GM23338 (cell line): ENCODE data around the gene MYO1E. TPM values are rescaled to one million over a fixed set of nuclear protein-coding genes. Genes with fewer than 3 reads are reported as not detected.
A peak's percentile ranks its signal among the peaks of the same experiment; 100 is the strongest.
"Not testable (repeated sequence)": the region's sequence is repeated elsewhere in the genome, so short reads cannot be mapped to it uniquely, and the experiment has no call there.

ENCODE experiments used
- ATAC-seq: fragments of 200-7000 bp; cut with Tn5 transposase; 3 replicates; pipeline ENCODE4 v1.9.1; 2020
- DNase-seq: peaks from one replicate; pipeline ENCODE4 v3.0.0-alpha.2; 2015; ENCODE audit warnings: low spot score
- H2AFZ ChIP-seq: fragments of 200-600 bp; sonication (generic); 2 replicates; pipeline ENCODE4 v1.8.0; 2016; ENCODE audit warnings: antibody characterized with exemption, mild to moderate bottlenecking, moderate library complexity
- H3F3A ChIP-seq: fragments of 200-600 bp; sonication (generic); replicated peaks from 2 replicates; pipeline ENCODE4 v1.8.0; 2017; ENCODE audit warnings: antibody characterized with exemption, mixed run types, low read depth
- H3K27ac ChIP-seq: fragments of 200-600 bp; sonication (generic); 2 replicates; pipeline ENCODE4 v1.6.1; 2016; ENCODE audit warnings: low read depth
- H3K27me3 ChIP-seq: fragments of 200-600 bp; sonication (generic); 2 replicates; pipeline ENCODE4 v1.8.0; 2016; ENCODE audit warnings: mild to moderate bottlenecking, mixed run types, moderate library complexity; ENCODE audit not compliant: insufficient read depth
- H3K36me3 ChIP-seq: fragments of 200-600 bp; sonication (generic); 2 replicates; pipeline ENCODE4 v1.8.0; 2016; ENCODE audit warnings: mild to moderate bottlenecking; ENCODE audit not compliant: insufficient read depth
- H3K4me1 ChIP-seq: fragments of 200-600 bp; sonication (generic); 2 replicates; pipeline ENCODE4 v1.8.0; 2016; ENCODE audit warnings: mild to moderate bottlenecking, moderate library complexity; ENCODE audit not compliant: insufficient read depth
- H3K4me2 ChIP-seq: fragments of 200-600 bp; sonication (generic); 2 replicates; pipeline ENCODE4 v1.7.1; 2017; ENCODE audit warnings: mixed run types
- H3K4me3 ChIP-seq: fragments of 200-600 bp; sonication (generic); 2 replicates; pipeline ENCODE4 v1.6.1; 2016; ENCODE audit warnings: mixed run types
- H3K79me2 ChIP-seq: fragments of 200-600 bp; sonication (generic); replicated peaks from 2 replicates; pipeline ENCODE4 v1.8.0; 2017; ENCODE audit warnings: mild to moderate bottlenecking; ENCODE audit not compliant: insufficient read depth
- H3K9me2 ChIP-seq: fragments of 200-600 bp; sonication (generic); 2 replicates; pipeline ENCODE4 v1.8.0; 2017; ENCODE audit not compliant: insufficient read depth
- H4K20me1 ChIP-seq: fragments of 200-600 bp; sonication (generic); replicated peaks from 2 replicates; pipeline ENCODE4 v1.8.0; 2017; ENCODE audit warnings: mild to moderate bottlenecking; ENCODE audit not compliant: insufficient read depth
- H3K27ac Mint-ChIP-seq: 2 replicates; pipeline ENCODE4 v1.8.0; 2020; ENCODE audit warnings: inconsistent platforms, mild to moderate bottlenecking, moderate library complexity, mixed read lengths
- H3K27me3 Mint-ChIP-seq: 3 replicates; pipeline ENCODE4 v1.8.0; 2022; ENCODE audit warnings: low read depth, mild to moderate bottlenecking, moderate library complexity, mixed read lengths, inconsistent platforms; ENCODE audit not compliant: insufficient read depth, poor library complexity
- H3K36me3 Mint-ChIP-seq: 3 replicates; pipeline ENCODE4 v1.8.0; 2021; ENCODE audit warnings: low read depth, mild to moderate bottlenecking, inconsistent platforms, moderate library complexity, mixed read lengths
- H3K4me1 Mint-ChIP-seq: 3 replicates; pipeline ENCODE4 v1.8.0; 2020; ENCODE audit warnings: mild to moderate bottlenecking, inconsistent platforms, mixed read lengths
- H3K4me3 Mint-ChIP-seq: 3 replicates; pipeline ENCODE4 v1.8.0; 2021; ENCODE audit warnings: moderate library complexity, mild to moderate bottlenecking, inconsistent platforms, mixed read lengths
- H3K9me3 Mint-ChIP-seq: 3 replicates; pipeline ENCODE4 v1.8.0; 2020; ENCODE audit warnings: moderate library complexity, mild to moderate bottlenecking, inconsistent platforms, mixed read lengths
- CREB1 ChIP-seq: fragments of 250-450 bp; sonication (Bioruptor Pico); IDR thresholded peaks from 2 replicates; pipeline ENCODE4 v1.5.0; 2020; ENCODE audit warnings: low read depth, mild to moderate bottlenecking, moderate library complexity
- CTCF ChIP-seq, 2 experiments: fragments of 200-600 bp in 1 of 2; sonication (generic) in 1 of 2; conservative IDR thresholded peaks; 2 replicates each; pipeline versions ENCODE4 v1.5.1 to v1.6.1; 2016 to 2017; ENCODE audit warnings: antibody characterized with exemption in 2 of 2, low read depth in 2 of 2, mild to moderate bottlenecking in 2 of 2, moderate library complexity in 1 of 2
- EZH2 ChIP-seq: fragments of 200-600 bp; sonication (generic); IDR thresholded peaks from one replicate; pipeline ENCODE4 v1.8.0; 2017; ENCODE audit warnings: antibody characterized with exemption, mild to moderate bottlenecking, low read depth; ENCODE audit not compliant: unreplicated experiment
- EZH2phosphoT487 ChIP-seq: fragments of 200-600 bp; sonication (generic); IDR thresholded peaks from one replicate; pipeline ENCODE4 v1.8.1; 2018; ENCODE audit warnings: antibody characterized with exemption; ENCODE audit not compliant: unreplicated experiment
- JUNB ChIP-seq: IDR thresholded peaks from one replicate; pipeline ENCODE4 v1.6.1; 2016; ENCODE audit warnings: antibody characterized with exemption; ENCODE audit not compliant: unreplicated experiment
- NANOG ChIP-seq: IDR thresholded peaks from 2 replicates; pipeline ENCODE4 v1.6.1; 2016; ENCODE audit warnings: antibody characterized with exemption, borderline replicate concordance
- POLR2AphosphoS5 ChIP-seq: IDR thresholded peaks from 2 replicates; pipeline ENCODE4 v1.6.1; 2016; ENCODE audit warnings: antibody characterized with exemption, low read depth
- STAT1 ChIP-seq: IDR thresholded peaks from one replicate; pipeline ENCODE4 v1.6.1; 2016; ENCODE audit warnings: antibody characterized with exemption; ENCODE audit not compliant: unreplicated experiment
- ZNF114 ChIP-seq: fragments of 250-450 bp; sonication (Bioruptor Pico); IDR thresholded peaks from 2 replicates; pipeline ENCODE4 v1.5.0; 2020; ENCODE audit warnings: mild to moderate bottlenecking, moderate library complexity
- ZNF331 ChIP-seq: fragments of 250-450 bp; sonication (Bioruptor Pico); IDR thresholded peaks from 2 replicates; pipeline ENCODE4 v1.5.0; 2020; ENCODE audit warnings: low read depth, mild to moderate bottlenecking, moderate library complexity
- polyA plus RNA-seq: library from polyadenylated mRNA; unstranded; fragments of >200 nt; fragmentation: Nextera tagmentation; extraction: Ambion mirVana; gene quantifications from 2 replicates; pipeline ENCODE4 v1.2.1, GENCODE V29; 2016
- total RNA-seq: library from RNA; depleted of rRNA; stranded (reverse); fragments of >200 nt; shearing (Covaris generic); gene quantifications from 2 replicates; pipeline ENCODE4 v1.2.3, GENCODE V29; 2014

The MYO1E gene
- total and polyA plus RNA-seq, 2 experiments from 2014 or later = 68.3 to 131 TPM

GRCh38 chr15:59144594-59144993 is 228.1 kb downstream of the MYO1E start:
- ATAC-seq = not testable (repeated sequence)

GRCh38 chr15:59143281-59143680 is 229.4 kb downstream of the MYO1E start:
- no peak for TF ChIP-seq STAT1
- TF ChIP-seq EZH2phosphoT487 = no peak
- TF ChIP-seq POLR2AphosphoS5 = no peak
- no peak for TF ChIP-seq ZNF331 (CRISPR knock-in tag)
- no peak for TF ChIP-seq CREB1 (CRISPR knock-in tag)
- Mint-ChIP-seq H3K4me3 (no peak overlapping the region), H3K36me3 (peaks cover 36% of the 10 kb centered on the region)

More at GRCh38 chr15:59144594-59144993, 228.1 kb downstream of the MYO1E start:
- not testable (repeated sequence) for H3K79me2 ChIP-seq, H3K4me3 ChIP-seq, H3K27me3 Mint-ChIP-seq, H3F3A ChIP-seq, H4K20me1 ChIP-seq, H3K4me2 ChIP-seq, H2AFZ ChIP-seq, H3K4me3 Mint-ChIP-seq, H3K27ac Mint-ChIP-seq, H3K9me2 ChIP-seq, H3K27me3 ChIP-seq, H3K9me3 Mint-ChIP-seq, H3K27ac ChIP-seq
- peak; percentile 48 to 60 for TF ChIP-seq CTCF (conservative IDR thresholded peaks at IDR 0.05; ENCODE audit: low read depth in 2 of 2)
- peaks cover 31% of the 10 kb centered on the region for H3K36me3 Mint-ChIP-seq
- peak; percentile 55 for DNase-seq
- H3K4me1 Mint-ChIP-seq = peaks cover 29% of the 10 kb centered on the region
- Histone ChIP-seq H3K4me1 (peaks cover 24% of the 10 kb centered on the region), H3K36me3 (peaks cover 10% of the 10 kb centered on the region; the same call in 1 of the 2 replicates)

GRCh38 chr15:59140422-59141226 is 232.0 kb downstream of the MYO1E start:
- Mint-ChIP-seq H3K4me1 (0 out of 3 replicates have a peak, but pooled peaks cover 6% of the 10 kb centered on the region), H3K9me3 (no peaks in the 10 kb centered on the region), H3K27ac (no peak overlapping the region; the same call in 1 of the 2 replicates), H3K36me3 (peaks cover 49% of the 10 kb centered on the region), H3K4me3 (no peak overlapping the region), H3K27me3 (peaks cover 4% of the 10 kb centered on the region)
- Histone ChIP-seq H3K9me2 (no peaks in the 10 kb centered on the region), H3K4me1 (no peaks in the 10 kb centered on the region), H3K36me3 (peaks cover 12% of the 10 kb centered on the region), H3K4me3 (no peak overlapping the region), H2AFZ (no peak overlapping the region), H3K79me2 (no peaks in the 10 kb centered on the region), H4K20me1 (no peaks in the 10 kb centered on the region), H3K27ac (peak overlapping the region; percentile 30; the same call in 1 of the 2 replicates), H3K4me2 (no peak overlapping the region), H3K27me3 (no peaks in the 10 kb centered on the region), H3F3A (no peaks in the 10 kb centered on the region)
- DNase-seq (no peak), ATAC-seq (no peak; the same call in 2 of the 3 replicates)
- no peak for TF ChIP-seq JUNB
- no peak for TF ChIP-seq EZH2
- no peak for TF ChIP-seq EZH2phosphoT487
- TF ChIP-seq NANOG = no peak
- no peak for TF ChIP-seq STAT1
- TF ChIP-seq ZNF331 (CRISPR knock-in tag) = no peak
- no peak for TF ChIP-seq ZNF114 (CRISPR knock-in tag)
- no peak for TF ChIP-seq CTCF (conservative IDR thresholded peaks at IDR 0.05; ENCODE audit: low read depth in 2 of 2)

More at GRCh38 chr15:59143281-59143680, 229.4 kb downstream of the MYO1E start:
- H3K36me3 ChIP-seq = peaks cover 10% of the 10 kb centered on the region; the same call in 1 of the 2 replicates
- H3K79me2 ChIP-seq = no peaks in the 10 kb centered on the region
- H3K27ac Mint-ChIP-seq = no peak overlapping the region
- no peaks in the 10 kb centered on the region for H4K20me1 ChIP-seq
- H3K4me1 ChIP-seq = peaks cover 15% of the 10 kb centered on the region
- H3K9me2 ChIP-seq = no peaks in the 10 kb centered on the region
- H3K27ac ChIP-seq = no peak overlapping the region
- no peak for DNase-seq
- H3K9me3 Mint-ChIP-seq = no peaks in the 10 kb centered on the region
- no peak overlapping the region for H3K4me3 ChIP-seq
- ATAC-seq = no peak
- H2AFZ ChIP-seq = no peak overlapping the region
- H3F3A ChIP-seq = no peaks in the 10 kb centered on the region
- H3K4me1 Mint-ChIP-seq = peaks cover 18% of the 10 kb centered on the region
- no peaks in the 10 kb centered on the region for H3K27me3 ChIP-seq
- peaks cover 4% of the 10 kb centered on the region for H3K27me3 Mint-ChIP-seq
- no peak overlapping the region for H3K4me2 ChIP-seq
